GM12878 (cell line): ENCODE results near the gene INPP4B. TPM values are rescaled to one million over a fixed set of nuclear protein-coding genes. Genes with fewer than 3 reads are reported as not detected.

Experiments used
- ATAC-seq: fragments of 200-7000 bp; cut with Tn5 transposase; 3 replicates; pipeline ENCODE4 v1.9.1; 2020; ENCODE audit warnings: mild to moderate bottlenecking, moderate library complexity
- BruUV-seq: library from RNA; stranded (reverse); fragments of 400-500 nt; replicated peaks from 2 replicates; lab custom pipeline; 2021; lab: Mats Ljungman, UMichigan
- CTCF ChIA-PET: fragments of 300-600 bp; sonication (Branson Sonifier 250); formaldehyde crosslinking; extraction: SDS; loops from one replicate; lab custom pipeline; 2021; ENCODE audit warnings: inconsistent platforms; lab: Yijun Ruan, JAX
- POLR2A ChIA-PET: fragments of 350-600 bp; formaldehyde crosslinking; extraction: SDS; loops from one replicate; lab custom pipeline; 2021; ENCODE audit warnings: inconsistent platforms; lab: Charles Lee
- RAD21 ChIA-PET: fragments of 300-600 bp; sonication (Branson Sonifier 250); formaldehyde crosslinking; loops from one replicate; lab custom pipeline; 2023; ENCODE audit warnings: antibody characterized with exemption; ENCODE audit not compliant: unreplicated experiment; lab: Charles Lee
- SMC1A ChIA-PET: fragments of 300-600 bp; sonication (Branson Sonifier 250); formaldehyde crosslinking; loops from one replicate; lab custom pipeline; 2023; ENCODE audit not compliant: unreplicated experiment, uncharacterized antibody; lab: Charles Lee
- DNase-seq: peaks from one replicate; pipeline ENCODE4 v3.0.0-alpha.2; 2011; ENCODE audit warnings: low read depth, low spot score
- FAIRE-seq: peaks from 3 replicates; lab custom pipeline; 2011; peaks lifted over from hg19 to GRCh38; lab: Jason Lieb, UNC
- H2AFZ ChIP-seq: 2 replicates; pipeline ENCODE4 v1.6.0; 2011; ENCODE audit warnings: low read depth, low read length, control low read depth; ENCODE audit not compliant: control insufficient read depth
- H3K27ac ChIP-seq: 2 replicates; pipeline ENCODE4 v1.5.1; 2011; ENCODE audit warnings: control low read depth; ENCODE audit not compliant: control insufficient read depth, insufficient read depth
- H3K27me3 ChIP-seq, 2 experiments: replicated peaks in 1 of 2; 2 replicates each; pipeline versions ENCODE4 v1.6.0 to v1.6.1; 2011; ENCODE audit warnings: low read length in 1 of 2; ENCODE audit not compliant: control insufficient read depth in 2 of 2, insufficient read depth in 2 of 2
- H3K36me3 ChIP-seq, 2 experiments: 2 replicates each; pipeline ENCODE4 v1.5.1; 2011; ENCODE audit warnings: low read length in 1 of 2; ENCODE audit not compliant: control insufficient read depth in 2 of 2, insufficient read depth in 2 of 2
- H3K4me1 ChIP-seq: 2 replicates; pipeline ENCODE4 v1.6.1; 2011; ENCODE audit warnings: mild to moderate bottlenecking, low read length, moderate library complexity, mixed read lengths; ENCODE audit not compliant: control insufficient read depth, insufficient read depth
- H3K4me2 ChIP-seq: 2 replicates; pipeline ENCODE4 v1.6.0; 2011; ENCODE audit warnings: control low read depth; ENCODE audit not compliant: control insufficient read depth, insufficient read depth
- H3K4me3 ChIP-seq: fragments of 200-600 bp; sonication (generic); 2 replicates; pipeline ENCODE4 v1.5.1; 2016
- H3K79me2 ChIP-seq: 2 replicates; pipeline ENCODE4 v1.6.0; 2011; ENCODE audit warnings: low read length; ENCODE audit not compliant: control insufficient read depth, insufficient read depth
- H3K9ac ChIP-seq: 2 replicates; pipeline ENCODE4 v1.8.0; 2011; ENCODE audit warnings: low read length, control low read depth, mixed read lengths; ENCODE audit not compliant: control insufficient read depth, insufficient read depth
- H3K9me3 ChIP-seq: replicated peaks from 3 replicates; pipeline ENCODE4 v1.5.1; 2011; ENCODE audit warnings: mild to moderate bottlenecking, low read length; ENCODE audit not compliant: control insufficient read depth, insufficient read depth
- H4K20me1 ChIP-seq: 2 replicates; pipeline ENCODE4 v1.6.0; 2011; ENCODE audit not compliant: control insufficient read depth, insufficient read depth
- ASH2L ChIP-seq: fragments of 300-600, 200-600 bp; sonication (generic); IDR thresholded peaks from 2 replicates; pipeline ENCODE4 v1.6.1; 2017; ENCODE audit warnings: low read depth, mild to moderate bottlenecking, borderline replicate concordance
- BMI1 ChIP-seq: fragments of 450-650 bp; IDR thresholded peaks from 2 replicates; pipeline ENCODE4 v1.6.1; 2016; ENCODE audit warnings: mild to moderate bottlenecking, moderate library complexity, borderline replicate concordance
- EZH2 ChIP-seq: IDR thresholded peaks from 2 replicates; pipeline ENCODE4 v1.6.1; 2012; ENCODE audit warnings: low read depth, mild to moderate bottlenecking, control low read depth, inconsistent platforms, low read length, borderline replicate concordance; ENCODE audit not compliant: control insufficient read depth
- HSF1 ChIP-seq: fragments of 150-350 bp; IDR thresholded peaks from 2 replicates; pipeline ENCODE4 v1.6.1; 2014; ENCODE audit warnings: mild to moderate bottlenecking, low read depth, low read length
- MYB ChIP-seq: fragments of 150-350 bp; IDR thresholded peaks from 2 replicates; pipeline ENCODE4 v1.6.1; 2014; ENCODE audit warnings: mild to moderate bottlenecking, low read depth, low read length, borderline replicate concordance
- NFYA ChIP-seq: IDR thresholded peaks from 2 replicates; pipeline ENCODE4 v1.6.1; 2011; ENCODE audit warnings: low read depth, mild to moderate bottlenecking, low read length, improper control_type of control experiment, borderline replicate concordance
- SREBF2 ChIP-seq: IDR thresholded peaks from 2 replicates; pipeline ENCODE4 v1.6.1; 2012; ENCODE audit warnings: mild to moderate bottlenecking, low read length
- SUPT20H ChIP-seq: IDR thresholded peaks from 2 replicates; pipeline ENCODE4 v1.6.1; 2011; ENCODE audit warnings: low read depth, mild to moderate bottlenecking, low read length, moderate library complexity, borderline replicate concordance; ENCODE audit not compliant: control insufficient read depth
- USF2 ChIP-seq: IDR thresholded peaks from 2 replicates; pipeline ENCODE4 v1.6.1; 2011; ENCODE audit warnings: low read depth, low read length, improper control_type of control experiment, borderline replicate concordance
- ZBTB40 ChIP-seq: fragments of 450-650 bp; IDR thresholded peaks from 2 replicates; pipeline ENCODE4 v1.6.1; 2016; ENCODE audit warnings: mild to moderate bottlenecking, moderate library complexity, borderline replicate concordance
- ZNF384 ChIP-seq: IDR thresholded peaks from 2 replicates; pipeline ENCODE4 v1.6.1; 2012; ENCODE audit warnings: low read depth, mild to moderate bottlenecking, low read length, improper control_type of control experiment, borderline replicate concordance
- WGBS: methylation state at CpG from one replicate; pipeline ENCODE4 v1.1.6; 2016; ENCODE audit warnings: low lambda C conversion rate; ENCODE audit not compliant: insufficient replicate concordance, insufficient coverage; ENCODE audit errors: missing lambda C conversion rate; 5-methylcytosine and 5-hydroxymethylcytosine counted together
- in situ Hi-C: fragments of 300-500 bp; cut with MboI; formaldehyde crosslinking; loops from 9 replicates; pipeline ENCODE4 v1.14.3; 2018; ENCODE audit warnings: mixed read lengths
- intact Hi-C: fragments of 100-400 bp; cut with micrococcal nuclease; formaldehyde crosslinking; loops from one replicate; pipeline ENCODE4 v1.14.2; 2022; ENCODE audit not compliant: unreplicated experiment
- polyA plus RNA-seq, 11 experiments: library from polyadenylated mRNA; depleted of rRNA in 4 of 11; unstranded in 6 of 11; stranded (reverse) in 5 of 11; fragments of >200 nt; fragmentation: Nextera tagmentation in 4 of 11; fragmentation: Illumina TruSeq in 1 of 11; extraction: Ambion mirVana in 4 of 11; extraction: Trizol in 1 of 11; gene quantifications; 1 replicate in 1 of 11; 2 replicates in 10 of 11; pipeline versions ENCODE4 v1.2.1 to v1.2.3, GENCODE V29; 2011 to 2016; ENCODE audit warnings: inconsistent platforms in 2 of 11, missing spikeins in 2 of 11, low read depth in 1 of 11
- total RNA-seq, 4 experiments: library from RNA; depleted of rRNA in 3 of 4; stranded (reverse); fragments of >200 nt in 3 of 4; fragmentation: Illumina TruSeq in 1 of 4; extraction: Trizol in 1 of 4; gene quantifications; 2 replicates each; pipeline versions ENCODE4 v1.2.1 to v1.2.3, GENCODE V29; 2013 to 2021

The INPP4B gene
- total and polyA plus RNA-seq, 10 of the 15 experiments (the other 5 are each of a cell fraction or from before 2014, with no cell fraction given): 0.53 to 11.2 (median 0.95) TPM

DNA sequence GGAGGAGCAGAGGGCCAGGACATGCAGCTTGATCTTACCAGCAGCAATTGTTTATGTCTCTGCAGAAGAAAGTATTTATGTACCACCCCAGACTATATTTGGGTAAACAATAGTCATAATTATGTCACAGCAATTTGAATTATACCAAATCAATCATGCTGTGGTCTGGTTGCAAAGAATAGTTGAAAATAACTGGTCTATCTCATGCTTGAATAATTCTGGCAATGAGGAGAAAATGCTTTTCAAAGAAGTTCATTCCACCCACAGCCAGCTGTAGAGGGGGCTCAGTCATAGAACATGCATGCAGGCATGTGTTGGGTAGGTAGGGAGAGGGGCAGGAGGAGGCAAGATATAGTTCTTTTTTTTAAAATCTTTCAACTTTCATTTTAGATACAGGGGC lies 810.5 kb downstream of the INPP4B start:
- no peak overlapping the region for H3K9ac ChIP-seq
- POLR2A ChIA-PET: no interaction called here
- intact Hi-C loops: no loop called here
- no peaks in the 10 kb centered on the region for H4K20me1 ChIP-seq
- H3K27ac ChIP-seq: no peak overlapping the region
- no peak for FAIRE-seq
- SMC1A ChIA-PET: interaction anchor here (2.7 kb wide), 1 partner anchor 11 kb away, joined by 12 read pairs; no protein-coding TSS in a partner anchor
- no peaks in the 10 kb centered on the region for H3K9me3 ChIP-seq
- no peak overlapping the region for H3K4me3 ChIP-seq
- CTCF ChIA-PET: no interaction called here
- no peak for DNase-seq
- no peak overlapping the region for H3K4me2 ChIP-seq
- ATAC-seq: no peak
- H3K79me2 ChIP-seq: no peaks in the 10 kb centered on the region
- no TSS peak for BruUV-seq
- RAD21 ChIA-PET: interaction anchor here (1.2 kb wide), 1 partner anchor 9 kb away, joined by 3 read pairs; no protein-coding TSS in a partner anchor
- H3K27me3 ChIP-seq: no peaks in the 10 kb centered on the region
- no peaks in the 10 kb centered on the region for H3K4me1 ChIP-seq
- no peak overlapping the region for H2AFZ ChIP-seq
- TF ChIP-seq ASH2L (no peak), SUPT20H (no peak), BMI1 (no peak), ZNF384 (no peak), NFYA (no peak)
- TF ChIP-seq, all 136 proteins: peak for 0
- H3K36me3 ChIP-seq: no peaks in the 10 kb centered on the region
- in situ Hi-C loops: no loop called here

- DNase-seq (no peak), FAIRE-seq (no peak), ATAC-seq (no peak)
- no peaks in the 10 kb centered on the region for H3K4me1 ChIP-seq
- H3K36me3 ChIP-seq: no peaks in the 10 kb centered on the region
- H3K4me3 ChIP-seq: no peak overlapping the region
- H3K9ac ChIP-seq: no peak overlapping the region
- H3K27ac ChIP-seq: no peak overlapping the region
- RAD21 ChIA-PET: no interaction called here
- no peaks in the 10 kb centered on the region for H3K27me3 ChIP-seq
- SMC1A ChIA-PET: interaction anchor here (1.9 kb wide), 1 partner anchor 10 kb away, joined by 7 read pairs; no protein-coding TSS in a partner anchor
- in situ Hi-C loops (no loop called here), intact Hi-C loops (no loop called here)
- 53% methylated on average over 3 of the region's 3 CpGs for WGBS
- no peak overlapping the region for H3K4me2 ChIP-seq
- no peaks in the 10 kb centered on the region for H3K79me2 ChIP-seq
- CTCF ChIA-PET: no interaction called here
- H3K9me3 ChIP-seq: no peaks in the 10 kb centered on the region
- no peaks in the 10 kb centered on the region for H4K20me1 ChIP-seq
- POLR2A ChIA-PET: interaction anchor here (0.7 kb wide), 1 partner anchor 409 kb away, joined by 6 read pairs; no protein-coding TSS in a partner anchor
- no peak overlapping the region for H2AFZ ChIP-seq
- BruUV-seq: no TSS peak
- TF ChIP-seq USF2: no peak
- no peak for TF ChIP-seq ZBTB40
- TF ChIP-seq MYB: no peak
- no peak for TF ChIP-seq SREBF2
- no peak for TF ChIP-seq HSF1
- no peak for TF ChIP-seq EZH2
These were observed 812.0 kb downstream of the INPP4B start for GRCh38 chr4:142034101-142034500.
